Mammary epithelial cell (primary cell): ENCODE measurements around the gene ICE1.

Experiments
- CTCF ChIP-seq, 2 donors: IDR thresholded peaks in 1 of 2; conservative IDR thresholded peaks in 1 of 2; 2 replicates each; pipeline ENCODE4 v1.5.1; 2011 to 2012; ENCODE audit warnings: inconsistent platforms in 2 of 2, low read length in 2 of 2, mild to moderate bottlenecking in 2 of 2, control low read depth in 1 of 2, low read depth in 1 of 2; ENCODE audit not compliant: insufficient read depth in 1 of 2; ENCODE audit errors: extremely low read depth in 1 of 2
- EZH2 ChIP-seq: IDR thresholded peaks from 2 replicates; pipeline ENCODE4 v1.6.1; 2012; ENCODE audit warnings: low read length, inconsistent platforms, borderline replicate concordance

DNA sequence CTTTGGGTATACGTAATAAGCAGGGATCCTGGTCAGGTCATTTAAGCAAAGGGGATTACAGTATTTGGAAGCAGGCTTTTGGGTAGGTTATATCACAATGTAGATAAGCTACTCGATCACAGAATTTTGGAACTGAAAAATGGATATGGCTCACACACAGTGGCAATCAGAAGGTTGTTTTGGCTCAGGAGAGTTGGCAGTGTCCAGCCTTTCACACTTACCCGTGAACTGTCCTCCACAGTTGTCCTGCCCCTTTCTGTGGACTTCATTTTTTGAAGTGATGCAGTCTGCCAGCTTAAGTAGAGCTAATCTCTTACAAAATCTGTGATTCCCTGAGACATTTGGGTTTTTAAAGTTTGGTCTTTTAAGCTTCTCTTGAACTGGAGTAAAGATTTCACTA is 30.7 kb downstream of the ICE1 start:
- TF ChIP-seq CTCF (conservative IDR thresholded peaks at IDR 0.05 in 1 of 2, IDR thresholded peaks at IDR 0.05 in 1 of 2; ENCODE audit: extremely low read depth in 1 of 2, insufficient read depth in 1 of 2, low read depth in 1 of 2, low read length in 2 of 2) (no peak), EZH2 (no peak)
